ENCODE data around the gene ZNF268. TPM values are rescaled to one million over a fixed set of nuclear protein-coding genes. Genes with fewer than 3 reads are reported as not detected.
"Not testable (repeated sequence)": the region's sequence is repeated elsewhere in the genome, so short reads cannot be mapped to it uniquely, and the experiment has no call there.

The ZNF268 gene
- total RNA-seq, 1 donor from 2014 or later = 19.1 TPM

DNA sequence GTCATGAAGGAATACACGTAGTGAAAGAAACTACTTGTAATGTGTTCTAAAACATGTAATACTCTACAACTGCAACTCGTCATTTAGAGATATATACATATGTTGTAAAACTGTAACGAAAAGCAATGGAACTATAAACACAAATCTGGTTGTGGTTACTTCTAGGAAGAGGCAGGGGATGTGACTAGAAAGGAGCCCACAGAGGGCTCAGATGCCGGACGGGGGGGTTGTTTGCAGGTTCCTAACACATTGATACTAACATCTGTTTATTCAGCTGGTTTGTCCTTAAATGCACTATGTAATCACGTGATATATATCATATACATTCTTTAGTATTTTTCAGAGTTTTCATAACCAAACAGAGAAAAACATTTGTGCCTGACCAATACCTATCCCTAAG lies 70.4 kb downstream of the ZNF268 start:
- Mint-ChIP-seq H3K36me3 (ENCODE audit: unreplicated experiment) (no peaks in the 10 kb centered on the region), H3K27me3 (ENCODE audit: unreplicated experiment) (no peaks in the 10 kb centered on the region), H3K4me3 (ENCODE audit: unreplicated experiment) (no peak overlapping the region), H3K9me3 (ENCODE audit: unreplicated experiment) (peaks cover 42% of the 10 kb centered on the region), H3K27ac (ENCODE audit: unreplicated experiment) (no peak overlapping the region), H3K4me1 (ENCODE audit: unreplicated experiment) (no peaks in the 10 kb centered on the region)
- TF ChIP-seq, protein P1, sequence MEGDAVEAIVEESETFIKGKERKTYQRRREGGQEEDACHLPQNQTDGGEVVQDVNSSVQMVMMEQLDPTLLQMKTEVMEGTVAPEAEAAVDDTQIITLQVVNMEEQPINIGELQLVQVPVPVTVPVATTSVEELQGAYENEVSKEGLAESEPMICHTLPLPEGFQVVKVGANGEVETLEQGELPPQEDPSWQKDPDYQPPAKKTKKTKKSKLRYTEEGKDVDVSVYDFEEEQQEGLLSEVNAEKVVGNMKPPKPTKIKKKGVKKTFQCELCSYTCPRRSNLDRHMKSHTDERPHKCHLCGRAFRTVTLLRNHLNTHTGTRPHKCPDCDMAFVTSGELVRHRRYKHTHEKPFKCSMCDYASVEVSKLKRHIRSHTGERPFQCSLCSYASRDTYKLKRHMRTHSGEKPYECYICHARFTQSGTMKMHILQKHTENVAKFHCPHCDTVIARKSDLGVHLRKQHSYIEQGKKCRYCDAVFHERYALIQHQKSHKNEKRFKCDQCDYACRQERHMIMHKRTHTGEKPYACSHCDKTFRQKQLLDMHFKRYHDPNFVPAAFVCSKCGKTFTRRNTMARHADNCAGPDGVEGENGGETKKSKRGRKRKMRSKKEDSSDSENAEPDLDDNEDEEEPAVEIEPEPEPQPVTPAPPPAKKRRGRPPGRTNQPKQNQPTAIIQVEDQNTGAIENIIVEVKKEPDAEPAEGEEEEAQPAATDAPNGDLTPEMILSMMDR (IDR thresholded peaks at IDR 0.05) = no peak
- DNase-seq (ENCODE audit: extremely low spot score, unreplicated experiment) = no peak

DNA sequence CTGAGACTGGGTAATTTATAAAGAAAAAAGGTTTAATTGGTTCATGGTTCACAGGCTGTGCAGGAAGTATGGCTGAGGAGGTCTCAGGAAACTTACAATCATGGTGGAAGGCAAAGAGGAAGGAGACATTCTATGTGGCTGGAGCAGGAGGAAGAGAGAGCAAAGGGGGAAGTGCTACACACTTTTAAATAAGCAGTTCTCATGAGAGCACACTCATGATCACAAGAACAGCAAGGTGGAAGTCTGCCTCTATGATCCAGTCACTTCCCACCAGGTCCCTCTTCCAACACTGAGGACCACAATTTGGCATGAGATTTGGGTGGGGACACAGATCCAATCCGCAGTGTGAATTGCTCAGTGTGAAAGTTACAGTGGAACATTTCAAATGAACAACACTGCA lies 74.5 kb downstream of the ZNF268 start:
- not testable (repeated sequence) for H3K36me3 Mint-ChIP-seq (ENCODE audit: unreplicated experiment); H3K27me3 Mint-ChIP-seq (ENCODE audit: unreplicated experiment); H3K4me3 Mint-ChIP-seq (ENCODE audit: unreplicated experiment); H3K27ac Mint-ChIP-seq (ENCODE audit: unreplicated experiment); H3K4me1 Mint-ChIP-seq (ENCODE audit: unreplicated experiment); DNase-seq (ENCODE audit: extremely low spot score, unreplicated experiment)
- H3K9me3 Mint-ChIP-seq (ENCODE audit: unreplicated experiment) = peaks cover 34% of the 10 kb centered on the region

DNA sequence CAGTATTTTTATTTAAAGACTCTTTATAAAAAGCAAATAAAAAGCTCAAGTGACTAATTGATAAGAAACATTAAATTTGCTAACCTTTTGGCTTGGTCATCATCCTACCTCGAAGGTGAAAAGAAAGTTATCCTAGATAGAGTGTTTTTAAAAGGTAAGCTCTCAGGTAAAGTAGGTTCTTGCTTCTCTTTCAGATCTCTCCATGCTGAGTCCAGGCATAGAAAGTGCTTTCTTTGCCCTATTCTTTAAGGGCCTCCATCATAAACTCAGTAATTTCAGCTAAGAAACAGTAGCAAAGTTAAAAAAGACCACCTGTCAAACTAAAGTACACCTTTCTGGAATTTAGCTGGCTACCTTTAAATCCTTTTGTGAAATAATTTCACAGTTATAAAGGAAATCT lies 75.0 kb downstream of the ZNF268 start:
- Mint-ChIP-seq H3K27me3 (ENCODE audit: unreplicated experiment) (no peaks in the 10 kb centered on the region), H3K36me3 (ENCODE audit: unreplicated experiment) (no peaks in the 10 kb centered on the region)

DNA sequence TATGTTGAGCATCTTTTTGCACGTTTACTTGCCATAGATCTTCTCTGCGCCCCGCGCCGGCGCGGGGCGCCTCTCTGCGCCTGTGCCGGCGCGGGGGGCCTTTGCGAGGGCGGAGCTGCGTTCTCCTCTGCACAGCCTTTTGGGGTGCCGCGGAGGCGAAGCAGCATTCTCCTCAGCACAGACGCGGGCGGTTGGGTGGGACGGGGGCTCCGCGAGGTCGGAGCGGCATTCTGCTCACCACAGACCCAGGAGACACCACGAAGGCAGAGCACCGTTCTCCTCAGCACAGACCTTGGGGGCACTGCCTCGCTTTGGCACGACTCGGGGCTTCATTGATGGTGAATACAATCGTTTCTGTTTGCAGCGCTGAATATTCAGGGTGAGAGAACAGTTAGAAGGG lies 82.9 kb downstream of the ZNF268 start:
- no peaks in the 10 kb centered on the region for H3K27me3 Mint-ChIP-seq (ENCODE audit: unreplicated experiment)
- DNase-seq (ENCODE audit: extremely low spot score, unreplicated experiment) = no peak
- no peak overlapping the region for H3K4me3 Mint-ChIP-seq (ENCODE audit: unreplicated experiment)
- H3K36me3 Mint-ChIP-seq (ENCODE audit: unreplicated experiment) = no peaks in the 10 kb centered on the region
- peaks cover 4% of the 10 kb centered on the region for H3K9me3 Mint-ChIP-seq (ENCODE audit: unreplicated experiment)
- no peaks in the 10 kb centered on the region for H3K4me1 Mint-ChIP-seq (ENCODE audit: unreplicated experiment)
- TF ChIP-seq, protein P1 (IDR thresholded peaks at IDR 0.05) = no peak
- no peak overlapping the region for H3K27ac Mint-ChIP-seq (ENCODE audit: unreplicated experiment)

More for the DNA sequence above, 75.0 kb downstream of the ZNF268 start:
- Mint-ChIP-seq H3K4me1 (ENCODE audit: unreplicated experiment) (no peaks in the 10 kb centered on the region), H3K27ac (ENCODE audit: unreplicated experiment) (no peak overlapping the region), H3K9me3 (ENCODE audit: unreplicated experiment) (peaks cover 34% of the 10 kb centered on the region), H3K4me3 (ENCODE audit: unreplicated experiment) (no peak overlapping the region)
- DNase-seq (ENCODE audit: extremely low spot score, unreplicated experiment) = no peak
- TF ChIP-seq, protein P1 (IDR thresholded peaks at IDR 0.05) = no peak

Other genes with a start within 250 kb of the ZNF268 start
- 17.8 and 19.1 TPM in 2 replicates for gene ZNF605, start 225.2 kb upstream of the ZNF268 start, total RNA-seq
- 13.6 and 16.3 TPM in 2 replicates for gene ZNF26, start 195.1 kb upstream of the ZNF268 start, total RNA-seq
- gene ZNF84, start 144.0 kb upstream of the ZNF268 start, total RNA-seq = 43.5 and 44.8 TPM in 2 replicates
- 16.5 and 19.6 TPM in 2 replicates for gene ZNF140, start 100.6 kb upstream of the ZNF268 start, total RNA-seq
- 2.1 and 2.3 TPM in 2 replicates for gene ZNF891, start 51.2 kb upstream of the ZNF268 start, total RNA-seq
- gene ZNF10, start 50.9 kb upstream of the ZNF268 start, total RNA-seq = 17.3 and 18.4 TPM in 2 replicates
- not detected in 2 replicates for gene ANHX, start 54.4 kb downstream of the ZNF268 start, total RNA-seq

All from osteocyte (in vitro differentiated cells).